Urothelium cell line (cell line): ENCODE measurements around the gene CDYL.

Experiments used
- DNase-seq: peaks from one replicate; pipeline ENCODE4 v3.0.0; 2011; ENCODE audit warnings: low spot score, mixed read lengths
- FAIRE-seq: peaks from 2 replicates; lab custom pipeline; 2011; peaks lifted over from hg19 to GRCh38; lab: Jason Lieb, UNC

Gene CDYL

GRCh38 chr6:4903751-4904370 is 127.7 kb downstream of the CDYL start:
- FAIRE-seq (no peak), DNase-seq (no peak)

GRCh38 chr6:4904461-4905025 is 128.3 kb downstream of the CDYL start:
- DNase-seq (no peak), FAIRE-seq (no peak)

- no peak for DNase-seq
- no peak for FAIRE-seq
Observed at GRCh38 chr6:4905826-4906225, 129.6 kb downstream of the CDYL start.

GRCh38 chr6:4906293-4907276 is 130.4 kb downstream of the CDYL start:
- no peak for DNase-seq
- FAIRE-seq: no peak

GRCh38 chr6:4907602-4908001 is 131.4 kb downstream of the CDYL start:
- DNase-seq (no peak), FAIRE-seq (no peak)

GRCh38 chr6:4908062-4908461 is 131.9 kb downstream of the CDYL start:
- FAIRE-seq (no peak), DNase-seq (no peak)

- FAIRE-seq (no peak), DNase-seq (no peak)
Observed at GRCh38 chr6:4909063-4909706, 133.0 kb downstream of the CDYL start.

GRCh38 chr6:4910037-4910760 is 134.0 kb downstream of the CDYL start:
- DNase-seq (no peak), FAIRE-seq (no peak)

GRCh38 chr6:4912559-4912958 is 136.4 kb downstream of the CDYL start:
- DNase-seq: no peak
- no peak for FAIRE-seq

GRCh38 chr6:4913705-4914419 is 137.7 kb downstream of the CDYL start:
- no peak for FAIRE-seq
- DNase-seq: no peak

- FAIRE-seq (no peak), DNase-seq (no peak)
Observed at GRCh38 chr6:4914420-4915159, 138.4 kb downstream of the CDYL start.

- no peak for FAIRE-seq
- DNase-seq: no peak
Observed at GRCh38 chr6:4916954-4917561, 140.9 kb downstream of the CDYL start.

- no peak for DNase-seq
- no peak for FAIRE-seq
Observed at GRCh38 chr6:4920914-4921410, 144.8 kb downstream of the CDYL start.

GRCh38 chr6:4922488-4923037 is 146.4 kb downstream of the CDYL start:
- FAIRE-seq (no peak), DNase-seq (no peak)

- DNase-seq (no peak), FAIRE-seq (no peak)
Observed at GRCh38 chr6:4923081-4923480, 146.9 kb downstream of the CDYL start.

- no peak for FAIRE-seq
- DNase-seq: no peak
Observed at GRCh38 chr6:4924661-4925271, 148.6 kb downstream of the CDYL start.

- DNase-seq (no peak), FAIRE-seq (no peak)
Observed at GRCh38 chr6:4925580-4925979, 149.4 kb downstream of the CDYL start.

GRCh38 chr6:4928426-4928825 is 152.2 kb downstream of the CDYL start:
- DNase-seq (no peak), FAIRE-seq (no peak)
